PC-9 (cell line): ENCODE data around the gene EMC6. TPM values are rescaled to one million over a fixed set of nuclear protein-coding genes. Genes with fewer than 3 reads are reported as not detected.

Experiments used
- BruUV-seq: library from RNA; stranded (reverse); fragments of 400-500 nt; replicated peaks from 2 replicates; lab custom pipeline; 2021; lab: Mats Ljungman, UMichigan
- CTCF ChIA-PET: fragments of 300-600 bp; sonication (Branson Sonifier 250); formaldehyde crosslinking; loops from one replicate; lab custom pipeline; 2022; ENCODE audit warnings: antibody characterized with exemption; lab: Charles Lee
- POLR2A ChIA-PET: fragments of 300-600 bp; sonication (Branson Sonifier 250); formaldehyde crosslinking; loops from one replicate; lab custom pipeline; 2022; ENCODE audit warnings: antibody characterized with exemption; ENCODE audit not compliant: unreplicated experiment; lab: Charles Lee
- DNase-seq, 2 experiments: peaks; one replicate each; pipeline versions ENCODE4 v3.0.0 to v3.0.0-alpha.2; 2015 to 2022; ENCODE audit warnings: mixed read lengths in 1 of 2
- H2AFZ ChIP-seq: fragments of 200-600 bp; sonication (generic); 2 replicates; pipeline ENCODE4 v1.8.1; 2017; ENCODE audit warnings: antibody characterized with exemption
- H3F3A ChIP-seq: fragments of 200-600 bp; sonication (generic); 2 replicates; pipeline ENCODE4 v1.8.1; 2017; ENCODE audit warnings: antibody characterized with exemption, mild to moderate bottlenecking, low read depth; ENCODE audit not compliant: insufficient read depth
- H3K27ac ChIP-seq: fragments of 200-600 bp; sonication (generic); 2 replicates; pipeline ENCODE4 v1.6.1; 2016; ENCODE audit warnings: mixed run types
- H3K27me3 ChIP-seq: fragments of 200-600 bp; sonication (generic); 2 replicates; pipeline ENCODE4 v1.6.1; 2016; ENCODE audit warnings: low read depth, mixed run types; ENCODE audit not compliant: insufficient read depth
- H3K36me3 ChIP-seq: fragments of 200-600 bp; sonication (generic); 2 replicates; pipeline ENCODE4 v1.6.1; 2016; ENCODE audit warnings: low read depth, mixed run types
- H3K4me1 ChIP-seq: fragments of 200-600 bp; sonication (generic); replicated peaks from 2 replicates; pipeline ENCODE4 v1.6.1; 2016; ENCODE audit warnings: mixed run types; ENCODE audit not compliant: insufficient read depth
- H3K4me2 ChIP-seq: fragments of 200-600 bp; sonication (generic); 2 replicates; pipeline ENCODE4 v1.6.1; 2017; ENCODE audit warnings: mixed run types
- H3K4me3 ChIP-seq: fragments of 200-600 bp; sonication (generic); 2 replicates; pipeline ENCODE4 v1.6.1; 2016; ENCODE audit warnings: mixed run types
- H3K79me2 ChIP-seq: fragments of 200-600 bp; sonication (generic); 2 replicates; pipeline ENCODE4 v1.6.1; 2017; ENCODE audit warnings: low read depth, mixed run types
- H3K9me2 ChIP-seq: fragments of 200-600 bp; sonication (generic); 2 replicates; pipeline ENCODE4 v1.8.1; 2017; ENCODE audit warnings: mild to moderate bottlenecking; ENCODE audit not compliant: insufficient read depth
- H3K9me3 ChIP-seq: fragments of 200-600 bp; sonication (generic); 2 replicates; pipeline ENCODE4 v1.8.1; 2016; ENCODE audit warnings: low read depth; ENCODE audit not compliant: insufficient read depth
- H4K20me1 ChIP-seq: fragments of 200-600 bp; sonication (generic); 2 replicates; pipeline ENCODE4 v1.8.1; 2017; ENCODE audit not compliant: insufficient read depth
- EZH2 ChIP-seq: fragments of 200-600 bp; sonication (generic); IDR thresholded peaks from 2 replicates; pipeline ENCODE4 v1.8.0; 2017; ENCODE audit warnings: antibody characterized with exemption, low read depth
- intact Hi-C: fragments of 100-400 bp; cut with micrococcal nuclease; formaldehyde crosslinking; loops from one replicate; pipeline ENCODE4 v1.10.0; 2022; ENCODE audit not compliant: unreplicated experiment
- total RNA-seq: library from RNA; stranded (reverse); gene quantifications from 2 replicates; pipeline ENCODE4 v1.2.3, GENCODE V29; 2021
- TF ChIP-seq, protein P1 (sequence below): fragments of 200-600 bp; sonication (generic); conservative IDR thresholded peaks from 2 replicates; pipeline ENCODE4 v1.6.1; 2017; ENCODE audit warnings: mixed run types, antibody characterized with exemption, mild to moderate bottlenecking, moderate library complexity

The EMC6 gene
- total RNA-seq, 1 experiment from 2014 or later = 89.9 TPM

DNA sequence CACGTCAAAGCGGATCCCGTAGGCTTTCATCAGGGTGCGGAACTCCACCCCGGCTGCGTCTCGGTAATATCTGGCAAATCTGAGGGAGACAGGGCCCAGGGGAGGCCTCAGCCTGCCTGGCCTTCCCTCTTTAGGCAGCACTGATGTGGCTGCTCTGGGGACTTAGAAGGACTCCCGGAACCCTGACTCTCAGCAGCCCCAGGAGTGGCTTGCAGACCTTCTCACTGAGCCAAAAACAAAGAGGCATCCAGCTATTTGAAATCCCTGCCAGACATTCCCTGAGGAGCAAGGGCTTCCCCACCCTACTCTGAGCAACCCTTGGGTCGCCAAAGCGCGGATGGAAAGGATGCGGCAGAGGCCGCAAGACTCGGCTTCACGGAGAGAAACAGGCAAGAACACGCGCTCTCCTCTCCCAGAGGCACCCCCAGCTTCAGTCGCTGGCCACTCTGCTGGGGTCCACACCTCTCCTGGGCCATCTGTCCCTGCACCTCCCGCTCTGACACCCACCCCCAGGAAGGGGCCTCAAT lies 19.5 kb downstream of the EMC6 start:
- DNase-seq = no peak
- H3K9me2 ChIP-seq = no peaks in the 10 kb centered on the region
- no peaks in the 10 kb centered on the region for H3K36me3 ChIP-seq
- no peak for TF ChIP-seq EZH2
- TF ChIP-seq, protein P1, sequence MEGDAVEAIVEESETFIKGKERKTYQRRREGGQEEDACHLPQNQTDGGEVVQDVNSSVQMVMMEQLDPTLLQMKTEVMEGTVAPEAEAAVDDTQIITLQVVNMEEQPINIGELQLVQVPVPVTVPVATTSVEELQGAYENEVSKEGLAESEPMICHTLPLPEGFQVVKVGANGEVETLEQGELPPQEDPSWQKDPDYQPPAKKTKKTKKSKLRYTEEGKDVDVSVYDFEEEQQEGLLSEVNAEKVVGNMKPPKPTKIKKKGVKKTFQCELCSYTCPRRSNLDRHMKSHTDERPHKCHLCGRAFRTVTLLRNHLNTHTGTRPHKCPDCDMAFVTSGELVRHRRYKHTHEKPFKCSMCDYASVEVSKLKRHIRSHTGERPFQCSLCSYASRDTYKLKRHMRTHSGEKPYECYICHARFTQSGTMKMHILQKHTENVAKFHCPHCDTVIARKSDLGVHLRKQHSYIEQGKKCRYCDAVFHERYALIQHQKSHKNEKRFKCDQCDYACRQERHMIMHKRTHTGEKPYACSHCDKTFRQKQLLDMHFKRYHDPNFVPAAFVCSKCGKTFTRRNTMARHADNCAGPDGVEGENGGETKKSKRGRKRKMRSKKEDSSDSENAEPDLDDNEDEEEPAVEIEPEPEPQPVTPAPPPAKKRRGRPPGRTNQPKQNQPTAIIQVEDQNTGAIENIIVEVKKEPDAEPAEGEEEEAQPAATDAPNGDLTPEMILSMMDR = no peak
- ChIA-PET CTCF (no interaction called here), POLR2A (no interaction called here)
- no peaks in the 10 kb centered on the region for H3K9me3 ChIP-seq
- BruUV-seq = no TSS peak
- H3F3A ChIP-seq = peaks cover 6% of the 10 kb centered on the region; the same call in 1 of the 2 replicates
- H3K4me1 ChIP-seq = no peaks in the 10 kb centered on the region
- H3K27me3 ChIP-seq = no peaks in the 10 kb centered on the region
- no peak overlapping the region for H3K27ac ChIP-seq
- H3K79me2 ChIP-seq = peaks cover 10% of the 10 kb centered on the region
- intact Hi-C loops = no loop called here
- H3K4me2 ChIP-seq = no peak overlapping the region
- H2AFZ ChIP-seq = no peak overlapping the region
- no peak overlapping the region for H3K4me3 ChIP-seq
- no peaks in the 10 kb centered on the region; the same call in 1 of the 2 replicates for H4K20me1 ChIP-seq

DNA sequence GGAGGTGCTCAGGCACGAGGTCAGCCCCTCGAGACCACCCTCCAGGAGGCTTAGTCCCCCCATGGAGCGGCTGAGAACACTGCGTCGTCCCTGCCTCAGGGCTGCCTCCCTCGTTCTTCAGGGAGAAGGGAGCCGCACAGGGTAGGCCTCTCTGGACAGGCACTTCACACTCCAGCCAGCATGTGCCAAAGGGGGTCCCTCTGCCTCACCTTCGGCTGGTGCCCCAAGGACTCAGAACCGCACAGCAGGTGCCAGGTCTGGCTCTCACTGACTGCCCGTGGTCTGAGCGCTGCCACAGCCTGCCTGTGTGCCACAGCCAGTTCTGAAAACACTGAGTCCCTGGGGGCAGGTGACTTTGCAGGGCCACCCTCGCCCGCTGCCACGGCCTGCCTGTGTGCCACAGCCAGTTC lies 20.2 kb downstream of the EMC6 start:
- BruUV-seq = no TSS peak
- H3K9me2 ChIP-seq = no peaks in the 10 kb centered on the region
- H3K27ac ChIP-seq = no peak overlapping the region
- H3K79me2 ChIP-seq = peaks cover 16% of the 10 kb centered on the region
- no peaks in the 10 kb centered on the region for H3K36me3 ChIP-seq
- no peaks in the 10 kb centered on the region for H3K27me3 ChIP-seq
- intact Hi-C loops = no loop called here
- H4K20me1 ChIP-seq = no peaks in the 10 kb centered on the region; the same call in 1 of the 2 replicates
- peaks cover 10% of the 10 kb centered on the region; the same call in 1 of the 2 replicates for H3F3A ChIP-seq
- no peak overlapping the region for H3K4me3 ChIP-seq
- ChIA-PET POLR2A (no interaction called here), CTCF (no interaction called here)
- H2AFZ ChIP-seq = no peak overlapping the region
- no peaks in the 10 kb centered on the region for H3K9me3 ChIP-seq
- 0 out of 2 replicates have a peak, but pooled peaks cover 2% of the 10 kb centered on the region for H3K4me1 ChIP-seq
- DNase-seq = no peak
- no peak for TF ChIP-seq EZH2
- TF ChIP-seq, protein P1 = no peak
- no peak overlapping the region for H3K4me2 ChIP-seq

DNA sequence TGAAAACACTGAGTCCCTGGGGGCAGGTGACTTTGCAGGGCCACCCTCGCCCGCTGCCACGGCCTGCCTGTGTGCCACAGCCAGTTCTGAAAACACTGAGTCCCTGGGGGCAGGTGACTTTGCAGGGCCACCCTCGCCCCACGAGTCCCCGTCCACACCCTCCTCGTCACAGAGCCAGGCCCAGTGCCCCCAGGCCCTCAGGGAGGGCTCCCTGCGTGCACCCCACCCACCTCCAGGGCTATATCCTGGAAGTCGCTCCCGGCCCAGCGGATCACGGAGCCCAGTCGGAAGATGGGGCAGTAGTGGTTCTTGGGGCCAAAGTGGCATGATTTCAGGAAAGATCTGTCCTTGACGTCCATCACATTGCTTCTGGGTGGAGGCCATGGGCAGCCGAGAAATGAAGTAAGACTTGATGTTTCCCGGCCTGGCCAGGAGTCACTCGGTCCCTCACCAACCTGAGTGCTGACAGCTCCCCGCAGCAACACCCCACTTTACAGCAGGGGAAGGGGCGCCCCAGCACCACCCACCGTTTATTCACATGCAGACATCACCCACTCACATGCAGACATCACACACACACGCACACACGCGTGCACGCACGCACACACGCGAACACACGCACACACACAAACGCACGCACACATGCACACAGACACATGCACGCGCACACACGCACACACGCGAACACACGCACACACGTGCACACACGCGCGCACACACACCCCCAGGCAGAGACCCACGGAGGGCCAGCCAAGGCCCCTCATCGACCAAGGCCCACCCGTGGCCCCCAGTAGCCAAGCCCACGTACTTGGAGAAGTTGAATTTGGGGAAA lies 20.9 kb downstream of the EMC6 start:
- no TSS peak for BruUV-seq
- Histone ChIP-seq H2AFZ (no peak overlapping the region), H3K79me2 (peaks cover 23% of the 10 kb centered on the region), H3K9me2 (no peaks in the 10 kb centered on the region), H3K36me3 (no peaks in the 10 kb centered on the region), H3K27me3 (no peaks in the 10 kb centered on the region), H3K4me1 (peaks cover 7% of the 10 kb centered on the region), H3K4me3 (no peak overlapping the region), H3K4me2 (no peak overlapping the region), H3K9me3 (no peaks in the 10 kb centered on the region), H3F3A (peaks cover 10% of the 10 kb centered on the region; the same call in 1 of the 2 replicates), H4K20me1 (no peaks in the 10 kb centered on the region; the same call in 1 of the 2 replicates), H3K27ac (no peak overlapping the region)
- ChIA-PET POLR2A (no interaction called here), CTCF (no interaction called here)
- TF ChIP-seq, protein P1 = no peak
- no peak for TF ChIP-seq EZH2
- no peak for DNase-seq
- intact Hi-C loops = no loop called here
